ENCODE results near the gene SCRT2. TPM values are rescaled to one million over a fixed set of nuclear protein-coding genes. Genes with fewer than 3 reads are reported as not detected.

The SCRT2 gene
- total and polyA plus RNA-seq, 2 of the 4 experiments (the other 2 are of a cell fraction), result not detected

DNA sequence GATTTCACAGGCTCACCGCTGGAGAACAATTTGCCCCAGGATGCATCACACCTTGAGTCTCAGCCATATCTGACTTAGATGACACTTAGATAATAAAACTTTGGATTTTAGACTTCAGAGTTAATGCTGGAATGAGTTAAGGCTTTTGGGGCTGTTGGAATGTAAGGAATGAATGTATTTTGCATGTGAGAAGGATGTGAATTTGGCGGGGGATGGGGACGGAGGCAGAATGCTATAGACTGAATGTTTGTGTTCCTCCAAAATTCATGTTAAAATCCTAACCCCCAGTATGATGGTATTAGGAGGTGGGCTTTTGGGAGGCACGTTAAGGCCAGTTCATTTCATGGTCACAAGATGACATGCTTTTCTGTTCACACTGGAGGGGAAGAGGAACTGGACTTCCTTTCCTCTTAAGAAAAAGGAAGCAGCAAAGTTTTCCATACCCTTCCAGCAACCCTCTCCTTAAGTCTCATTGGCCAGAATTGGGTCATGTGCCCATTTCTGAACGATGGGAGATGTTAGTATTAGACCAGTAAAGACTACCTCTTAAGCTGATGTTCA is 16.8 kb downstream of the SCRT2 start:
- ATAC-seq (ENCODE audit: low read depth), result peak; percentile 51
- no peak overlapping the region for H2AFZ ChIP-seq (replicated peaks; ENCODE audit: low read length, poor library complexity)
- no peak overlapping the region for H3K14ac ChIP-seq (replicated peaks; ENCODE audit: low read depth, low read length)

More for the DNA sequence above, 16.8 kb downstream of the SCRT2 start:
- Histone ChIP-seq H3K56ac (ENCODE audit: extremely low read depth, insufficient read depth, low read length) (no peak overlapping the region), H2AK5ac (ENCODE audit: low read depth, low read length) (no peak overlapping the region), H3K27ac (ENCODE audit: insufficient read depth, low read length) (no peak overlapping the region), H2BK5ac (ENCODE audit: low read depth, low read length, poor library complexity, severe bottlenecking) (no peak overlapping the region), H4K8ac (ENCODE audit: low read depth in 2 of 2, low read length in 2 of 2) (no peak overlapping the region), H3K9ac (ENCODE audit: low read depth, low read length) (no peak overlapping the region), H3K23ac (ENCODE audit: low read depth, low read length) (no peak overlapping the region), H3K18ac (ENCODE audit: low read depth, low read length) (no peak overlapping the region), H3K36me3 (ENCODE audit: control insufficient read depth, insufficient read depth, low read length) (no peaks in the 10 kb centered on the region), H3K9me1 (ENCODE audit: insufficient read depth, low read length) (peaks cover 7% of the 10 kb centered on the region), H4K91ac (ENCODE audit: insufficient read depth, low read depth, low read length) (no peak overlapping the region), H2AK9ac (replicated peaks; ENCODE audit: low read depth, low read length, poor library complexity) (no peak overlapping the region), H3K9me3 (ENCODE audit: control insufficient read depth, insufficient read depth, low read length) (no peaks in the 10 kb centered on the region), H4K20me1 (ENCODE audit: insufficient read depth, low read length) (no peaks in the 10 kb centered on the region), H2BK20ac (ENCODE audit: low read depth, low read length) (no peak overlapping the region), H2BK120ac (ENCODE audit: low read depth, low read length) (no peak overlapping the region), H3K4me3 (ENCODE audit: insufficient read depth, low read depth, low read length) (no peak overlapping the region), H3K27me3 (ENCODE audit: control insufficient read depth, insufficient read depth, low read length) (peaks cover 30% of the 10 kb centered on the region), H4K5ac (ENCODE audit: low read depth, low read length) (no peak overlapping the region), H2BK15ac (ENCODE audit: low read depth, low read length) (no peak overlapping the region), H3K4ac (ENCODE audit: low read depth, low read length) (0 out of 2 replicates have a peak overlapping the region, but pooled peaks have one; percentile 1), H3K4me1 (ENCODE audit: control insufficient read depth, insufficient read depth, low read length) (peaks cover 8% of the 10 kb centered on the region), H3K4me2 (ENCODE audit: low read depth, low read length) (peak overlapping the region; percentile 50; the same call in 1 of the 2 replicates), H3K79me1 (ENCODE audit: low read depth in 1 of 2, low read length in 2 of 2) (peaks cover 0 to under 1% of the 10 kb centered on the region in 2 experiments; a peak in 1 of 4 replicates)
- ChIA-PET POLR2A (ENCODE audit: unreplicated experiment) (no interaction called here), CTCF (no interaction called here)
- no peak for DNase-seq
- BruUV-seq (replicated peaks), result no TSS peak
- intact Hi-C loops (cut with micrococcal nuclease) (no loop called here), in situ Hi-C loops (cut with MboI; ENCODE audit: low sequenced_read_pairs) (loop anchor here (10.0 kb wide), 3 partner anchors 114 to 304 kb away; partner anchors contain the start of gene CSNK2A1), dilution Hi-C loops (cut with HindIII; ENCODE audit: low sequenced_read_pairs, unreplicated experiment) (no loop called here)
- TF ChIP-seq SMC3 (IDR thresholded peaks at IDR 0.05; ENCODE audit: low read depth, low read length), result no peak
- peak; percentile 82 for TF ChIP-seq USF2 (IDR thresholded peaks at IDR 0.05; ENCODE audit: low read depth, low read length)
- WGBS, 2 experiments (ENCODE audit: extremely low coverage in 2 of 2, insufficient read length in 1 of 2), result 20% methylated on average over 1 of the region's 5 CpGs; no CpG with 5 or more reads in 1 of the 2 experiments
